HG03521 (cell line): ENCODE results near the gene PFKL.
"Not testable (repeated sequence)": the region's sequence is repeated elsewhere in the genome, so short reads cannot be mapped to it uniquely, and the experiment has no call there.

ENCODE experiments used
- ATAC-seq: cut with Tn5 transposase; IDR thresholded peaks from one replicate; pipeline ENCODE4 v1.9.1; 2021; ENCODE audit warnings: mild to moderate bottlenecking, moderate library complexity; ENCODE audit not compliant: unreplicated experiment

The PFKL gene

DNA sequence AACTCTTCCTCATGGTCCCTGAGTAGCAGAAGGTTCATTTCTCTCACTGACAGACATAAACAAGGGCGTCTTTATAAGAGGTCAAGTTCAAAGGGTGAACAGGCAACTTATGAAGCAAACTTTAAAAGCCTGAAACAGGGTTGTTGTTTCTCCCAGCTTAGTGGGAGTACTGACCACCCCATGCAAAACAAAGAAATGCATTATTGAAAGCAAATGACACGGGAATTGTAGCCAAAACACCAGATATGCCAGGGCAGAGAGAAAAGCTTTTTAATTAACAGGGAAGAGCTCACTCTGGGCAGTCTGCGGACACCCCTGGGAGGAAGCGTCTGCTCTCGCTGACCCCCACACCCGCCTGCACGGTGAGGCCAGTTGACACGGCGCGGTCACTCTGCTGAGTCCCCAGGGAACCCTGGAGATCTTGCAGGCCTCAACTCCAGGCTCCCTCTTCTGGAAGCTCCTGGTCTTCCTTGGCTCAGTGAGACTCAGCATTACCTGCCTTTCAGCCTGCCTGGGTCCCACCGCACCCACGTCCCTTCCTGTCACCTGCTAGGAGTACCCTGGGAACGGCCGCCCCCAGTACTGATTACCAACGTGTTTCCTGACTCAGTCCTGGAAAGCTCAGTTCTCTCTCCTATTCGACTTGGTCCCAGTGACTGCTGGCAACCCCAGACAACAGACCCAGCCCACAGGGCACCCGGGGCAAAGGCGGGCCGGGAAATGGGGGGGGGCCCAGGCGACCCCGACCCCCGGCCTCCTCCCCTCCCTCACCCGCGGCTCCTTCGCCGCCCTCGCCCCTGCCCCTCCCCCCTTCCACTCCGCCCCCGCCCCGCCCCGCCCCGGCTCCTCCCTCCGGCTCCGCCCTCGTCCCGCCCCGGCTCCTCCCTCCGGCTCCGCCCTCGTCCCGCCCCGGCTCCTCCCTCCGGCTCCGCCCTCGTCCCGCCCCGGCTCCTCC lies 38.4 kb downstream of the PFKL start:
- ATAC-seq: no peak

DNA sequence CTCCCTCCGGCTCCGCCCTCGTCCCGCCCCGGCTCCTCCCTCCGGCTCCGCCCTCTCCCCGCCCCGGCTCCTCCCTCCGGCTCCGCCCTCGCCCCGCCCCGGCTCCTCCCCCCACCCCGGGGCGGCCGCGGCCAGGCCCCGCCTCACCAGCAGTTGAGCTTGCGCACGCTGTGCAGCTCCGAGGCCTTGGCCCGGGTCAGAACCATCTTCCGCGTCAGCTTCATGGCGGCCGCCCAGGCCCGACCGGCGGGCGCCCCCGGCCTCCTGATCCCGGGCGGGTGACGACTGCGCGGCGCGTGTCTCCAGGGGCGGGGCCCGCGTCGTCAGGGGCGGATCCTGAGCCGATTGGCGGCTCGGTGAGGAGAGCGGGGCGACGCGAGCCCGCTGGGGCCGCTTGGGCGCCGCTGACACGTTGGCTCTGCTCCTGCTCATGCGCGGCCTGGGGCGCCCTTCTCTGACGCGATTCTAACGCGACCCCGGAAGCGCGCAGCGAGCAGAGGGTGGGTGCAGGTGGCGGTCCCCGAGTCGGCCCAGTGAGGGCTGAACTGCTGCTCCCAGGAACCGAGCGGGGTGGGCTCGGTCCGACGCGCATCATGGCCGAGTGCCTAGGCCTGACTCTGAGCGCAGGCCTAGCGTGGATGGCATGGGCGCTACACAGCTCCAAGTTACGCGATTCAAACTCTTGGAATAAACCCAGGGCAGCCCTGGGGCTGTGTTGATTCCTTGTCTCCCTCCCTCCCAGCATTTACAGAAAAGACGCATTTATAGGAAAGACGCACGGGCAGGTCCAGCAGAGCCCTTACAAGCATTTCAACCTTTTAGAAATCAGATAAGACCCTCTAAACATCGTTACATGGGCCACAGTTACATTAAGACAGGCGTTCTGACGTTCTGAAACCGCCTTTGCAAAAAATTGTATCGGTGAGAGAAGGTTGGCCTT lies 39.4 kb downstream of the PFKL start, which contains the start of gene CFAP410:
Gene CFAP410 (minus strand): TSS at position 420 of the 940 bp plus-strand sequence. CDS start 196 bp downstream, at position 224.
- ATAC-seq: peak; percentile 89

DNA sequence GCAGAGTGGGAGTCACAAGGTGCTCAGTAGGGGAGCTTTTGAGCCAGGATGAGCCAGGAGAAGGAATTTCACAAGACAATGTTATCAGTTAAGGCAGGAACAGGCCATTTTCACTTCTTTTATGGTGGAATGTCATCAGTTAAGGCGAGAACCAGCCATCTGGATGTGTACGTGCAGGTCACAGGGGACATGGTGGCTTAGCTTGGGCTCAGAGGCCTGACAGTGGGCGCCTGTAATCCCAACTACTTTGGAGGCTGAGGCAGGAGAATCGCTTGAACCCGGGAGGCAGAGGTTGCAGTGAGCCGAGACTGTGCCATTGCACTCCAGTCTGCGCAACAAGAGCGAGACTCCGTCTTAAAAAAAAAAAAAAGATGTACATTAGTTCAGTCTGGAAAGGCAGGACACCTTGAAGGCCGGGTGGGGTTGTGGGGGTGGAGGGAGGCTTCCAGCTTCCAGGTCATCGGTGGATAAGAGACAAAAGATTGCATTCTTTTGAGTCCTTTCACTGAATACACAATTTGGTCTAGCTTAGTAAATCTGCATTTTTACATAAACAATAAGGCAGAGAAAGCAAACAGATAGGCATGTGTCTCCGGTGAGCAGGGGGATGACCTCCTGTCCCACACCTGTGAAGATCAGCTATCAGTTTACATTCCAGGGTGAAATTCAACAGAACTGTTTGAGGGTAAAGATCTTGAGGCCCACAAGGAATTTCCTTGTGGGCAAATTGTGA lies 42.0 kb downstream of the PFKL start:
- ATAC-seq: not testable (repeated sequence)

DNA sequence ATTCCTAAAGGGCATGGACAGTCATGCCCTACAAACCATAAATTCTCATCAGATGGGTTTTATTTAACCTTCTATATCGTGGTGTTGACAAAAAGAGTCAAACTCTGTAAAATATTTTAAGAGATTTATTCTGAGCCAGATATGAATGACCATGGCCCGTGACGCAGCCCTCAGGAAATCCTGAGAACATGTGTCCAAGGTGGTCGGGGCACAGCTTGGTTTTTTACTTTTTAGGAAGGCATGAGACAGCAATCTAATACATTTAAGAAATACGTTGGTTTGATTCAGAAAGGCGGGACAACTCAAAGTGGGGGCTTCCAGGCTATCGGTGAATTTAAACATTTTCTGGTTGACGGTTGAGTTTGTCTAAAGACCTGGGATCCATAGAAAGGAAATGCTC lies 43.1 kb downstream of the PFKL start:
- not testable (repeated sequence) for ATAC-seq

DNA sequence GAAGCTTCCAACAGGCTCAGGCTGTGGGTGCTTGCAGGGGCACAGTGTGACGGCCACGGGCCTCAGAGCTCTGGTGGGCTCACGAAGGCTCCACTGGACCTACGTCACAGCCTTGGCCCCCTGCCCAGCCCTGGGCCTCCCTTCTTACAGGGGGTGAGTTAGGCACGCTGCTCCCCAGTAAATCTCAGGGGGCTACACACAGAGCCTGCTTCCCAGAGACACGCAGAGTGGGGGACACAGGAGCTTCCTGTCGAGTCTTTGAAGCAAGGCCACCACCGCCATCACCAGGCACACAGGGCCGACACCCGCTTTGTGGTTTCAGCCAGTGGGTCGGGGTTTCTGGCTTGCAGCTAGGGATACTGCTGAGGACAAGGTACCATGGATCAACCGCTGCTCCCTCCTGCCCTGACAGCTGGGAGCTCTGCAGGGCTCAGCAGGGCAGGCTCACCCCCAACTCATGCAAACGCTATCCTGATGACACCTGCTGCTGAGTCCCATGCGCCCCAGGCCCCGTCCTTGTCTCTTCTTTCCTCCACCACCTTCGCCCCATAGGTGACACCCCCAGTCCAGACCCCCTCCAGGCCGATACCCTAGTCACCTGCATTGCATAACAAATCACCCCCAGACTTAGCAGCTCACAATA lies 44.8 kb downstream of the PFKL start:
- no peak for ATAC-seq

DNA sequence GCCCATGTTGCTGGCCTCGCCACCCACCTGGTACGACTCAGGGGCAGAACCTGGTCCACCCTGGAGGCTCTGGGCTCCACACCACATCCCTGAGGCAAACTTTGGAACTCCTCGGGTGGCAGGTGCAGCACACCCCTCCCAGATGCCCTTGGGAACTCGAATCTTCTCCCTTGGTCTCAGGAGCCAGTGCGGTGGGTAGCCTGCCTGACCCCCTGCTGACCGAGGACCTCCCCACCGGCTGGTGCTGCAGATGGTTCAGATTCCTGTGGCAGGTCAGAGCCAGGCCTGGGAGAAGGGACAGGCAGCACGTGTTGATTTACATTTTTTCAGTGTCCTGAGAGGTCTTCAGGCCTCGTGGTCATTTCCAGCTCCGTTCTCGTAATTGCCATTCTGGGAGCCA lies 45.6 kb downstream of the PFKL start:
- ATAC-seq: no peak

DNA sequence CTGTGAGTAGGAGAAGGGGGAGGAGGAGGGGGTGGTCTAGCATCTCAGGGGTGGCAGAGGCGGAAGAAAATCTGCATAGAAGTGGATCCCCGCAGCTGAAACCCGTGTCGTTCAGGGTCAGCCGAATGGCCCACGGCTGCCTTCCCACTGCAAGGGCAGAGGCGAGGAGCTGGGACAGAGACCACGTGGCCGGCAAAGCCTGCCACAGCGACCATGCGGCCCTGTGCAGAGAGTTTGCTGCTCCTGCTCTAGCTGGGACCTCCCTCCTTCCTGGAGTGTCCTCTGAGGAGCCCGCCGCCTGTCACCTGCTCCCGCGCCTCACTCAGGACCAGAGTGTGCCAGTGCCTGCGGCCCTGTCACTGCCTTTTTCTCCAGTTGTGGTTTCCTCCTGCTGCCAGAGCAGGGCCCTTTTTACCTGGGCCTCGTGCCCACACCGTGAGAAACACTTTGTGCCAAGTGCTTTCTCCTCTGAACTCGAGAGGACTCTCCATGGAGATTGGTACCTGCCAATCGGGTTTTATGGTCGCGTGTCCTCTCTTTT lies 48.1 kb downstream of the PFKL start:
- ATAC-seq: no peak

DNA sequence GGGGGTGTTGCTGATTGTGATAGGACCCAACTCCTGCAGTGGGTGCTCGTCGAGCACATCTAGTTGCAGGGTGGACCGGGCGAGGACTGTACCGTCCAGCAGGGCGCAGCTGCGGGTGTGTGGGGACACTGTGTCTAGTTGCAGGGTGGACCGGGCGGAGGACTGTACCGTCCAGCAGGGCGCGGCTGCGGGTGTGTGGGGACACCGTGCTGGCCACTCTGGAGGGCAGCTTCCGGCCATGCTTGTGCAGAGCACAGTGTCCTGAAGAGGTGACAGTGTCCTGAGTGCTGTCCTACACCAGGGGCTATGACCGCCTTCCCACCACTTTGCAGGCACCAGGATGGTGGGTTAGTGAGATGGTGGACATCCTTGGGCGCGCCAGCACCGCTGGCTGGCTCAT lies 49.0 kb downstream of the PFKL start:
- ATAC-seq: no peak

DNA sequence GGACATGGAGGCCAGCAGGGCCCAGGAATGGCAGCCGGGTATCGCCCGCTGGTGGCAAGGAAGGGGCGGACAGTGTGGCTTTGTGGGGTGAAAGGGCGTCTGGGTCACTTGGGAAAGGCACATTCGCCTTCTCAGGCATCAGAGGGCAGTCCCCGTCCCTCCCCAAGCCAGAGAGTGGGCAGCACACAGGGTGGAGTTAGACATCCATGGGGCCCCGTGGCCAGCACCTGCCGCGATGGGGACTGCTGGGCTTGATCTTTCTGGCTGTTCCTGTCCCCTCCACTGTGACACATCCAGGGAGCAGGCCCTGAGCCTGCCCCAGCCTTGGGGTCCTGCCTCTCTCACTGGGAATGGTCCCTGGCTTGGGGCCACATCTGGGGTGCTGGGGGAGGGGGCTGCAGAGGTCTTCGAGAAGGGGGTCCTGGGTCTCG lies 49.6 kb downstream of the PFKL start:
- no peak for ATAC-seq

DNA sequence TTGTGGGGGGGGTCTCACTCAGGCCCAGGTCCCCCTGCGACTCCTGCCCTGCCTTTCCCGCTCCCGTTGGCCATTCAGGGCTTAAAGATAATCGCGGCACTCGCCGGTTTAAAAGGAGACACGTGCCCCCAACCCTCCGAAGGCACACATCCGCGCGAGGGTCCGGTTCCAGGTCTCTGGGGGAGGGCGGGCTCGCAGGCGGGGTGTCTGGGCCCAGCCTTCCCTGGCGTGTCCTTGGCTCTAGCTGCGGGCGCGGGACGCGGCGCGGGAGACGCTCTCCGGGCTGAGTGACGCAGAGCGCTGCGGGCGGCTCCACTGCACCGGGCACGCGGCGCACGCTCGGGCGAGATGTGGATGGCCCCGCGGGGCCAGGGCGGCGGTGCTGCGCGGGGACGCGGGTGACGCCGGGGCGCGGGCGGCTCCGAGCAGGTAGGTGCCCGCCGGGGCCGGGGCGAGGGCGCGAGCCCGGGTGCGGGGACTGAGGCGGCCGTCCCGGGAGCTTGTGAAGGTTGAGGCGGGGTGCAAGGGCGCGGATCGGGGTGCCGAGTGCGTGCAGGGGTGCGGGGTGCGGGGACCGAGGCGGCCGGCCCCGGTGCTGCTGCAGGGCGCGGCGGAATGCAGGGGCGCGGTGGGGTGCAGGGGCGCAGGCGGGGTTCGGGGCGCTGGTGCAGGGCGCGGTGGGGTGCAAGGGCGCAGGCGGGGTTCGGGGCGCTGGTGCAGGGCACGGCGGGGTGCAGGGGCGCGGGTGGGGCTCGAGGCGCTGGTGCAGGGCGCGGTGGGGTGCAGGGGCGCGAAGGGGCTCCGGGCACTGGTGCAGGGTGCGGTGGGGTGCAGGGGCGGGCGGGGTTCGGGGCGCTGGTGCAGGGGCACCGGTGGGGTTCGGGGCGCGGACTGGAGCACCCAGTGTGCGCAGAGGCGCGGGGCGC lies 50.3 kb downstream of the PFKL start:
- ATAC-seq: no peak

DNA sequence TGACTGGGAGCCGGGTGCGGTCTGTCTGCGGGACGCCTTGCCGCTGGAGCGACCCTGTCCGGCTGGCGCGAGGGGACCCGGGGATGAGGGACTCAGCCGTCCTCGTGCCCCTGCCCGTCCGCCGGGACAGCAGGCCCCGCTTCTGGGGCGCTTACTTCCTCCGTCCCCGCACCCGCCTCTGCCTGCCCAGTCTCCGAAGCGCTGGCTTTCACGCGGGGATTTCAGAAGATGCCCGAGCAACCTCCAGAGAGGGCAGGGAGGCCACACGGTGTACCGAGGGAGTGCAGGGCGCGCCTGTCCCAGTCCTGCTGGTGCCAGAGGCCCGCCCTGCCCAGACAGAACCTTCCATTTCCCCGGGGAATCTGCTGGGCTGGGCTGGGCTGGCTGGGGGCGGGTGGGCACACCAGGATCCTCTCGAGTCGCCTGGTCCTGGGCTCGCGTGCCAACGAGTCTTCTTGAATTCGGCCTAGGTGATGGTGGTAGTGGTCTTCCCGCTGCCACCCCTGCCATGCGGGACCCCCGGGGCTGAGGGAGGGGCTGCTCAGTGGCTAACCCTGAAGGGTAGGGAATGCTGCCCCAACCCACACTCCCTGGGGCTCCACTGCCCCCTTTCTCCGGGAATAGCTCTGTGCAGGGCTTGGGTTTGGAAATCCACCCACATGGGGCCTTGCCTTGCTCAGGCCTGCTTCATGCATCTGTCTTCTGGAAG lies 51.1 kb downstream of the PFKL start:
- no peak for ATAC-seq

DNA sequence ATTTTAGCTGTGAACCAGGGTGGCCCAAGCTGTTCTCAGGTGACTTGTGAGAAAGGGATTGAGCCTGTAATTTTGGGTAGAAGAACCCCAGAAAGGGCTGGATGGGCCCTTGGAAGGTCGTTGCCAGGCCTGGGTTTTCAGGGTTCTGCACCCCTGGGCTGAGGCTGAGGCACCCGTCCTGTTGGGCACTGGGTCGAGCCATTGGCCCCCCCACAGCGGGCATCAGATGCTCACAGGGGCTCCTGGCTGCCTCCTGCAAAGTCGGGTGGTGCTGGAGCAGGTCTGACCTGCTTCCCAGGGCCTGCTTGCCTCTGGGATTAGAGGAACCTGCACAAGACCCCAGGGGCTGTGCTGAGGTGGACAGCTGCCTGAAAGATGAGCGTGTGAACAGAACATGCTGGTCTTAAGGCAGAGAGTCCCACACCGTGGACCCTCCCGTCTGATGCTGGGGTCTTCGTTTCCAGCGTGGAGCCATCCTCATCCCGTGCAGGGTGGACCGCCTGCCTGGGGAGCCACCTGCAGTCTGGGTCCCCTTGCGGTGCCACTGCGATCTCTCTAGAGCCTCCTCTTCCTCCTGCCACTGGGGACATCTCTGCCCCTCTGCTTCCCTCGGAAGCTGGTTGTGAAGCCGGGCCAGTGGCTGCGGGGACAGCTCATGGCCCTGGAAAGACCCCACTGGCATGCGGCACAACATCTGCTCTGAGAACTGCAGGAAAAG lies 51.8 kb downstream of the PFKL start:
- ATAC-seq: no peak

DNA sequence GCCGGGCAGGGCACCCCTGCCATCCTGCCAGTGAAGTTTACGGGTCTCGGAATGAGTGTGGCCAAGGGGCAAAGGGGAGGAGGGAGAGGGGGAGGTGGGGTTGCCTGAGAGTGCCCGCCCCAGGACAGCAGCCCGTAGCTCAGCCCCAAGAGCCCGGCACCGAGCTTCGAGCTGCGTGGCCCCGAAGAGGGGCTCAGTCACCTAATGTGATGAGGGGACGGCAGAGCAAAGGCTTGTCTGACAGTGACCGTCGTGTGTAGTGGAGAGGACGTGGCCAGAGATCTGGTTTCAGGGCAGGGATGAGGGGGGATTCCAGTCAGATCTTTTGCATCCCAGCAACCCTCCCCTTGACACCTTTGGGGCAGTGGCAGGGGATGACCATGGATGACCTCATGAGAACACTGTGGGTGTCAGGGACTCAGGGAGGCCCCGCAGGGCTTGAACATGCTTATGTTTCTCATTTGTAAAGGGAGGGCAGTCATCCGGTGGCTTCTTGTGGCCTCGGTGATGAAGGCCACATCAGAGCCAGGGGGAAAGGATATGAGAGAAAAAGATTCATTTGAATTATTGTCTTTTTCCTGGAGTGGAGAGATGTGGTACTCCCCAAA lies 52.5 kb downstream of the PFKL start:
- no peak for ATAC-seq

DNA sequence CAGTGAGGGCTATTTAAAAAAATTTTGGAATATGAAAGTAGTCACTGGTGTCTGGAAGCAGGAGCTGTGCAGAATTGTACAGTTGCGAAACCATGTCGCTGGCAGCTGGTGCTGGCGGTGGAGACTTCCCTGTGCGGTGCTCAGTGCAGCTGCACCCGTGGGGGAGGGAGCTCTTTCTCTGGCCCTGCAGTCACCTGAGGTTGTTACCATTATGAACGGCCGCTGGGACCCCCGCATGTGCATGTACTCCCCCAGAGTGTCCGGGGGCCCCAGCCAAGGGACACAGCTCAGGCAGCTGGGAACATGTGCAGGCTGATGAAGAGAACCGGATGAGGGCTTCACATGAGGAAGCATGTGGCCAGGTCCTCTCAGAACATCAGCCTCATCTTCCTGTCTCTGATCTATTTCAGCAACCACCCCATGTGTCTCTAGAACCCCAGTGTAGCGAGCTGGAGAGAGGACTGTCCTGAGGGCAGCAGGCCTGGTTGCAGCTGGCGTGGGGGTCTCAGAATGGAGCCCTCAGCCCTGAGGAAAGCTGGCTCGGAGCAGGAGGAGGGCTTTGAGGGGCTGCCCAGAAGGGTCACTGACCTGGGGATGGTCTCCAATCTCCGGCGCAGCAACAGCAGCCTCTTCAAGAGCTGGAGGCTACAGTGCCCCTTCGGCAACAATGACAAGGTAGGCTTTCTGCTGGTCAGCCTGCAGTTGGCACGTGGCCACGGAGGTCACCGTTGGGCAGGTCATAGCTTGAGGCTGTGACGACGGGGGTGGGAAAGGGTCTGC lies 53.5 kb downstream of the PFKL start, which contains the start of gene TRPM2:
Gene TRPM2 (plus strand): TSS at position 431 of the 780 bp plus-strand sequence. CDS start 80 bp downstream, at position 511.
- ATAC-seq: no peak

DNA sequence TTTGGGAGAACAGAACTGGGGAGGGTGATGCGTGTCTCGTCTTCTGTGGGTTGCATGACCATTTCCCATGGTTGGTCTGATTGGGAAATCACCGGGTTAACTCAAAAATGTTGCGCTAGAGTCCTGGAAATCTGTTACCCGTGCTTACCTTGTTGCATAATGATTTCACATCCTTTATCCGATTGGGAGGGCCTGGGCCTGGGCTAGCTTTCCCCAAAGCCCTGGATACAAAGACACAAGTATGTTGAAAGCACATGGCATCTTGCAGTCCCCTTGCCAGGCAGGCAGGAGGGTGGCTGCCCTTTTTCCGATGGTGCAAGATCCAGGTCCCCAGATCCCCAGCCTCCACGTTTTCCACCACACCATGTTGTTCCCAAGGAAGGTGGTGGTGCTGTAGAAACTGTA lies 54.1 kb downstream of the PFKL start:
- ATAC-seq: no peak
